ENCODE measurements around the gene DAB2.

The DAB2 gene

DNA sequence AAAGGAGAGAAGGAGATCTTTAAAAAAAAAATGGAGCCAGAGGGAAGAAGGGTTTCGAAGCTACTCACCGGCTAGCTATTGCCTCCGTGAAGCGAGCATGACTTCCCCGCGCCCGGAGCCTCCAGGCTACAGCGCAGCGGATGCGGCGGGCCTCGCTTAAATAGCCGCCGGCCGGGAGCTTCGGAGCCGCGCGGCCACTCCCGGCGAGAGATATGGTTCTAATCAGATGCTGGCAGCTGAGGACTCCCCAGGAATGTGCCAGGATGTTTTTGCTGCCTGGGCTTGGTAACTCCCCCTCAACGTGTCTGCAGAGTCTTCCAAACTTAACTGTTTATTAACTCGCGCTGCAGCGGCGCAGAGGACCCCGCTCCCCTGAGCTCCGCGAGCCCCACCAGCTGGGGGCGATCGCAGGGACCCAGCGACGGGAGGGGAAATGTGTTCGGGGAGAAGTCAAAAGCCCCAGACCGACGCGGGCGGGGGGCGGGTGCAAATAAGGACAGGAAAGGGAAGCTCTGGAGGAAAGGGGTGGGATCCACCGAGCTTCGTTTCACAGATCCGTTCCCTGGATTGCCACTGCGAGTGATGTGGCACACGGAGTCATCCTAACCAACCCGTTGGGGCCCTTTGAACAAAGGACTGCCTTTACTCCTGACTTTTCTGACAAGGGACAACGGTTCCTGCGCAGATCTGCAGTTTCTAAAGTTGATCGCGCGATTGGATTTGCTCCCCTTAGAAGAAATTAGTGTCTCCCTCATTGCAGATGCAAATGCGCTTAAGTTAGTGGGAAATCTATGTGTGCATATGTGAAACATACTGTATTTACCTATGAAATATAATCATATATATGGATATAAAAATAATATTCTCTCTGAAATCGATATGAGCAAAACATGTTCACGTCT, at the start of gene DAB2:
Gene DAB2 (minus strand): TSS at position 245 of the 902 bp plus-strand sequence. CDS start 30,660 bp downstream, outside the sequence.
- ChIA-PET CTCF (interaction anchor here (0.8 to 7.4 kb wide), 32 partner anchors 10 to 148 kb away, joined by 3 to 111 read pairs (median 8); no protein-coding TSS in a partner anchor), POLR2A (interaction anchor here (0.5 to 3.9 kb wide), 40 partner anchors 10 to 322 kb away, joined by 3 to 53 read pairs (median 6); no protein-coding TSS in a partner anchor)
- TF ChIP-seq, protein P1, sequence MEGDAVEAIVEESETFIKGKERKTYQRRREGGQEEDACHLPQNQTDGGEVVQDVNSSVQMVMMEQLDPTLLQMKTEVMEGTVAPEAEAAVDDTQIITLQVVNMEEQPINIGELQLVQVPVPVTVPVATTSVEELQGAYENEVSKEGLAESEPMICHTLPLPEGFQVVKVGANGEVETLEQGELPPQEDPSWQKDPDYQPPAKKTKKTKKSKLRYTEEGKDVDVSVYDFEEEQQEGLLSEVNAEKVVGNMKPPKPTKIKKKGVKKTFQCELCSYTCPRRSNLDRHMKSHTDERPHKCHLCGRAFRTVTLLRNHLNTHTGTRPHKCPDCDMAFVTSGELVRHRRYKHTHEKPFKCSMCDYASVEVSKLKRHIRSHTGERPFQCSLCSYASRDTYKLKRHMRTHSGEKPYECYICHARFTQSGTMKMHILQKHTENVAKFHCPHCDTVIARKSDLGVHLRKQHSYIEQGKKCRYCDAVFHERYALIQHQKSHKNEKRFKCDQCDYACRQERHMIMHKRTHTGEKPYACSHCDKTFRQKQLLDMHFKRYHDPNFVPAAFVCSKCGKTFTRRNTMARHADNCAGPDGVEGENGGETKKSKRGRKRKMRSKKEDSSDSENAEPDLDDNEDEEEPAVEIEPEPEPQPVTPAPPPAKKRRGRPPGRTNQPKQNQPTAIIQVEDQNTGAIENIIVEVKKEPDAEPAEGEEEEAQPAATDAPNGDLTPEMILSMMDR (IDR thresholded peaks at IDR 0.05; ENCODE audit: insufficient read depth, low read length, missing control alignments), result peak; percentile 87
- peak within 1 kb of the TSS; percentile 83 for H3K4me3 ChIP-seq (ENCODE audit: low read depth, low read length)
- peak; percentile 91 for DNase-seq (ENCODE audit: low read depth, low spot score)

DNA sequence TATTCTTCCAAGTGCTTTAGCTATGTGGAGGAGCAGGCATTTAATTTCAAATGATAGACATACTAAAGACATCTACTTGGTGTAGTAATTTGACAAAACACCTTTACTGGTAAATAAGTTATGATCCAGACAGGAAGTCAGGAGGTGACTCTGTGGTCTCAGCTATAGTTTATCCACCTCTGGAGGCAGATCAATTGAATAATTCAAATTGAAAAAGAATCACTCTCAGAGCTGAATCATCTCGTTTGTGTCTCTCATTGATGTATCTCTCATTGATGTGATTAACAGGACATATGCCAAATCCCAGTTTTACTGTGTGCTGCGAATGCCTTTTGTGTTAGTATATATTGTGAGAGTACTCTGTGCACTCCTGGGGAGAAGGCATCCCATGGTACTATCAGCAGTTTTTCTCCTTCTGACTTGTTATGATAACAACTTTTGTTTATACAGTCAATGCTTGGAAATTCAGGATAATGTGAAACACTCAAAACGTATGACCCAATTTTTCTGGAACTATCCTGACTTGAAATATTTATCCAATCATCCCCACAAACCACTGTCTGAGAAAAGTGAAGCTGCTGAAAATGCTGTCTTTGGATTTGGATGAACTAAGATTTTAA, 48.5 kb upstream of the DAB2 start:
- DNase-seq (ENCODE audit: low read depth, low spot score), result peak; percentile 80
- CTCF ChIA-PET, result interaction anchor here (0.8 to 4.2 kb wide), 2 partner anchors 48 to 53 kb away, joined by 3 to 11 read pairs; partner anchors contain the start of gene DAB2

DNA sequence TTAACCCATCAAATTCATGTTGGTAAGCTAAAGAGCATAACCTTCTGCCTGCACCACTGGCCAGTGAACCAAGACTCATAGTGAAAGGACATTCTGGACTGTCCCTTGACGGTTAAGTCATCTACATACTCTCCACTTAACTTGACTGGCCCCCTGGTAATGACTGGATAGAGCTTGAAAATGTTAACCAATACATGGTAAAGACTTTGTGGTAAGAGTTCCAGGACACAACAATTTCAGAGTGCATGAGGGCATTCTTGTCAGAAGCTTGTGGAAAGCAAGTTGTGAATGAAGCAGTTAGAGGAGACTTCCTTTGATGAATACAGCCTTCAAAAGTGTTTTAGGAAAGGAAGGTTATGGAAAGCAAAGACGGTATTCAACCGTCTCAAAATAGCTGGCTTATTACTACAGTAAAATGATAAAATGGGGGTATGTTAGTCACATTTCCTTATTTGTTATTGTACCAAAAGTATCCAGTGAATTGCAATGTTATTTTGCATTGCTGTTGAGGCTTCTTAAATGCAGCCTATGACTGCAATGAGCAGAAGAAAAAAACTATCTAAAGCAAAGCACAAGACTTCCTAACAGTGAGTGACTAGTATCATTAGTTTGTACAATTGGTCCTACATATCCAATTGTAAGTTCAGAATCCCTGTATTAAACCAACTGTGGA, 47.2 kb upstream of the DAB2 start:
- CTCF ChIA-PET, result interaction anchor here (0.9 to 3.5 kb wide), 3 partner anchors 15 to 76 kb away, joined by 4 to 9 read pairs (median 4); no protein-coding TSS in a partner anchor
- no peak overlapping the region for H3K4me3 ChIP-seq (ENCODE audit: low read depth, low read length)
- no peak for DNase-seq (ENCODE audit: low read depth, low spot score)
- TF ChIP-seq, protein P1 (IDR thresholded peaks at IDR 0.05; ENCODE audit: insufficient read depth, low read length, missing control alignments), result no peak
- POLR2A ChIA-PET, result interaction anchor here (1.0 to 3.6 kb wide), 2 partner anchors 46 to 48 kb away, joined by 3 to 35 read pairs; partner anchors contain the start of gene DAB2

More for the DNA sequence above, 48.5 kb upstream of the DAB2 start:
- POLR2A ChIA-PET, result interaction anchor here (0.6 to 3.6 kb wide), 5 partner anchors 14 to 53 kb away, joined by 3 to 35 read pairs (median 5); partner anchors contain the start of gene DAB2
- TF ChIP-seq, protein P1 (IDR thresholded peaks at IDR 0.05; ENCODE audit: insufficient read depth, low read length, missing control alignments), result no peak
- no peak overlapping the region for H3K4me3 ChIP-seq (ENCODE audit: low read depth, low read length)

DNA sequence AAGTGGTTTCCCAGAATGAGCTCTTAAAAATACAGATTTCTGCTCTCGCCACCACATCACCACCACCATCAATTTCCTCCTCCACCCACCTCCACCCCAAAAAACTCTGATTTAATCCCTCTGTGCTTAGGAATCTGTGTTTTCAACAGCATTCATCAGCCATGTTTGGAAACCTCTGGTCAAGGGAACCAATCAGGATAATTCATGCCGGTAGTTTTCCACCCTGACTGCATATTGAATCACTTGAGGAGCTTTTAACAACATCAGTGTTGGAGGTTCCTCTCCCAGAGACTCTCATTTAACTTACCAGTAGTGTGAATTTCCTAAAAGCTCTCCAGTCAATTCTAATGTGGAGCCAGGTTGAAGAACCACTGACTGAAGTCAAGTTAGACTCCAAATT, 46.0 kb upstream of the DAB2 start:
- ChIA-PET CTCF (interaction anchor here (3.5 kb wide), 1 partner anchor 77 kb away, joined by 9 read pairs; no protein-coding TSS in a partner anchor), POLR2A (interaction anchor here (1.1 kb wide), 1 partner anchor 46 kb away, joined by 3 read pairs; the partner anchor contains the start of gene DAB2)
- no peak for DNase-seq (ENCODE audit: low read depth, low spot score)
- H3K4me3 ChIP-seq (ENCODE audit: low read depth, low read length), result no peak overlapping the region
- TF ChIP-seq, protein P1 (IDR thresholded peaks at IDR 0.05; ENCODE audit: insufficient read depth, low read length, missing control alignments), result no peak

DNA sequence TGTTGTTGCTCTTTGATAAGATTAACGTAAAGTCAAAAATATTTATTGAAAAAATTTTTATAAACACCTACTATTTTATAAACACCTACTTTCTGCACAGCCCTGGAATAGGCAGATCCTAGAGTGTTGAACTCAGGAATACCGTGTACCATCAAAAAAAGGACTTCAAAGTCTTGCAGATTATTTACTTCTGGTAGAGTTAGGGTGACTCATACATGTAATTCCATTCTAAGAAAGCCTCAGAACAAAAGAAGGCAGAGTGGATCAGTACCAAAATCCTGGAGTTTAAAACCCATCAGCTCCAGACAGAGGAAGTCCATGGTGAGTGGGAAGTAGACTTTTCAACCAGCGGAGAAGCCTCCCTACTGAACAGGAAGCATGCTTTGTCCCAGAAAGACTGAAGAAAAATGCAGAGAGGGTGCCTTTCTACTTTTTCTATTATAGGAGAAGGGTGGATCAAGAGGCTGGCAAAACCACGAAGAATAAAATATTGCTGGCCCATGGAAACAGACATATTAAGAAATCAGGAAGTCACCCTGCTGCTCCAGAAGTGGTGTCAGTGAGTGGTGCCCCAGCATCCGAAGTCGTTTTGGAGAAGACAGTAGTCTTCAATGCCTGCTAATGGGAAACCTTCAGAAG, 45.1 kb upstream of the DAB2 start:
- ChIA-PET POLR2A (interaction anchor here (1.1 kb wide), 1 partner anchor 45 kb away, joined by 3 read pairs; the partner anchor contains the start of gene DAB2), CTCF (interaction anchor here (1.0 to 3.5 kb wide), 3 partner anchors 9 to 78 kb away, joined by 3 to 9 read pairs (median 3); no protein-coding TSS in a partner anchor)
- H3K4me3 ChIP-seq (ENCODE audit: low read depth, low read length), result no peak overlapping the region
- TF ChIP-seq, protein P1 (IDR thresholded peaks at IDR 0.05; ENCODE audit: insufficient read depth, low read length, missing control alignments), result no peak
- DNase-seq (ENCODE audit: low read depth, low spot score), result no peak

Data from AG04449 (cell line).